MCF 10A (cell line): ENCODE measurements around the gene STRC. TPM values are rescaled to one million over a fixed set of nuclear protein-coding genes. Genes with fewer than 3 reads are reported as not detected.
"Not testable (repeated sequence)": the region's sequence is repeated elsewhere in the genome, so short reads cannot be mapped to it uniquely, and the experiment has no call there.

Experiments used
- Bru-seq: library from RNA; stranded (reverse); fragments of 400-500 nt; gene quantifications from one replicate; lab custom pipeline; 2021; lab: Mats Ljungman, UMichigan
- BruChase-seq, 2 experiments: library from RNA; stranded (reverse); fragments of 400-500 nt; gene quantifications; one replicate each; lab custom pipeline; 2021; lab: Mats Ljungman, UMichigan
- BruUV-seq: library from RNA; stranded (reverse); fragments of 400-500 nt; replicated peaks from 2 replicates; lab custom pipeline; 2021; lab: Mats Ljungman, UMichigan
- CTCF ChIA-PET: fragments of 300-600 bp; sonication (Branson Sonifier 250); formaldehyde crosslinking; extraction: SDS; loops from one replicate; lab custom pipeline; 2021; ENCODE audit warnings: antibody characterized with exemption, inconsistent platforms; lab: Yijun Ruan, JAX
- POLR2A ChIA-PET: fragments of 300-600, 350-650 bp; sonication (Branson Sonifier 250); formaldehyde crosslinking; extraction: SDS; loops from one replicate; lab custom pipeline; 2020; ENCODE audit warnings: antibody characterized with exemption, inconsistent platforms; lab: Yijun Ruan, JAX
- DNase-seq: peaks from one replicate; pipeline ENCODE4 v3.0.0-alpha.2; 2018; ENCODE audit not compliant: unreplicated experiment
- H3K27ac Mint-ChIP-seq: one replicate; pipeline ENCODE4 v1.8.0; 2022; ENCODE audit warnings: mild to moderate bottlenecking, low read depth, mixed read lengths; ENCODE audit not compliant: unreplicated experiment
- H3K27me3 Mint-ChIP-seq: one replicate; pipeline ENCODE4 v1.8.0; 2022; ENCODE audit warnings: mixed read lengths; ENCODE audit not compliant: insufficient read depth, unreplicated experiment
- H3K36me3 Mint-ChIP-seq: one replicate; pipeline ENCODE4 v1.8.0; 2022; ENCODE audit warnings: mild to moderate bottlenecking, moderate library complexity, mixed read lengths; ENCODE audit not compliant: insufficient read depth, unreplicated experiment
- H3K4me1 Mint-ChIP-seq: one replicate; pipeline ENCODE4 v1.8.0; 2022; ENCODE audit warnings: mixed read lengths; ENCODE audit not compliant: insufficient read depth, unreplicated experiment
- H3K4me3 Mint-ChIP-seq: one replicate; pipeline ENCODE4 v1.8.0; 2022; ENCODE audit warnings: mild to moderate bottlenecking, moderate library complexity, mixed read lengths; ENCODE audit not compliant: unreplicated experiment
- H3K9me3 Mint-ChIP-seq: one replicate; pipeline ENCODE4 v1.8.0; 2022; ENCODE audit warnings: mixed read lengths; ENCODE audit not compliant: unreplicated experiment
- intact Hi-C: fragments of 100-400 bp; cut with micrococcal nuclease; formaldehyde crosslinking; loops from 2 replicates; pipeline ENCODE4 v1.14.1; 2022
- long read RNA-seq: library from polyadenylated mRNA; stranded (forward); transcript quantifications from one replicate; pipeline ENCODE4 v2.0.0, GENCODE V29; 2022
- total RNA-seq: library from RNA; stranded (reverse); gene quantifications from 2 replicates; pipeline ENCODE4 v1.2.3, GENCODE V29; 2022

Gene STRC
- total RNA-seq: 0.98 and 1.0 TPM in 2 replicates
- Bru-seq, nascent RNA: percentile 21 among the genes with signal in this experiment
- BruChase-seq, experiment 1, labeled RNA remaining after a 6-hour chase: percentile 48 among the genes with signal in this experiment
- percentile 34 among the genes with signal in this experiment for BruChase-seq, experiment 2, labeled RNA remaining after a 2-hour chase
- long read RNA-seq, partial matches to known transcripts: 1 of 1 reads
- long read RNA-seq, other reads (novel, unspliced or antisense): 0 of 1 reads

DNA sequence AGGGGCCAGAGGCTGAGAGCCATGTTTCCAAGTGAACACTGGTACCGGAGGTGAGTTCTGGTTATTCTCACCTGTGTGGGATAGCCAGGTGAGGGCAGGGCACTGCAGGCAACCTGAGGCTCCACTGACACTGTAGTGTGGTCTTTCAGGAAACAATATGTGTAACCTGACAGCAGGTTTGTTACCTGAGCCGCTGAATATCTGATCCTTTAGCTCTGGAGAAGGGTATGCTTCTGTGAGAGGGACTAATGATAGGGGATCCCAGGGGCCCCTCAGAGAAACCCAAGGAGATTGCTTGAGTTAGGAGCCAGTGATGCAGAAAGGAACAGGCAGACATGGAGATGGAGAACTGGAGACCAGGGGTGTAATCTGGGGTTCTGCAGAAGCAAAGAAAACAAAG lies at the start of gene STRC:
Gene STRC, minus strand, starts transcription at position 101 of the 400 bp plus-strand sequence. Its CDS starts 78 bp downstream, at position 23.
- BruUV-seq, H3K4me3 Mint-ChIP-seq, H3K9me3 Mint-ChIP-seq, DNase-seq, POLR2A ChIA-PET, H3K27ac Mint-ChIP-seq, H3K4me1 Mint-ChIP-seq, CTCF ChIA-PET, H3K36me3 Mint-ChIP-seq, intact Hi-C loops: not testable (repeated sequence)
- H3K27me3 Mint-ChIP-seq: peaks cover 11% of the 10 kb centered on the region

DNA sequence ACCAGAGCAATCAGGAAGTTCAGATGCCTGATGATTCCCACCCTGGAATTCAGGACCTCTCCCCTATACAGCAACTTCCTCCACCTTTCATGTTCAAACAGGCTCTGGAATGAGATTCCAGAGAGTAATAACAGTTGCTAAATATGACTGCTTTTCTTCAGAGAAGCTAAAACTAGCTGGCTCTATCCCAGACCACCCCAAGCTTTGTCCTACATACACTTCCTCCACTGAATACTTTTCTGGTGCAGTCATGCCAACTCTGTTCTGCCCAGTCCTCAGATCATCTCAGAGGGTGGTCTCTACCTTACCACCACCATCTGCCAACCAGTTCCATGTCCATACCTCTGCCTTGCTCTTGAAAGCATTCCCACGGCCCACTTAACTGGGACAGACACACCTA lies 47.6 kb upstream of the STRC start:
- H3K4me3 Mint-ChIP-seq, DNase-seq, BruUV-seq, H3K9me3 Mint-ChIP-seq, H3K4me1 Mint-ChIP-seq, H3K36me3 Mint-ChIP-seq, H3K27me3 Mint-ChIP-seq, intact Hi-C loops, H3K27ac Mint-ChIP-seq, POLR2A ChIA-PET, CTCF ChIA-PET: not testable (repeated sequence)

DNA sequence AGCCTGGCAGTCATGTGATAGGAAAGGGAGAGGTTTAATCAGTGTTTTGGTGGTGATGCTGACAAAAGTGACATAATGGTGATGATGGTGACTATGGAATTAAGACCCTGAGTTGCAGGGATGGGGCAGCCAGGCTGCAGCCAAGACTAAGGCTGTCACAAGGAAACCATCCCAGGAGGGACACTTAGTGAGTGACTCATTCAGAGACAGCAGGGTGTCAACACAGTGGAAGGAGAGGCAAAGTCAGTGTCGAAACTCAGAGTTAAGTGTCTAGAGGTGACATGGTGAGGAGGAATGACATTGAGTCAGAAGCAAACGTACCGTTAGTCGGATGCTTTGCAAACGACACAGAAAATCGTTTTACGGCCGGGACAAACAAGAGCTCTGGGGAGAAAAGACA lies 44.7 kb upstream of the STRC start:
- H3K27me3 Mint-ChIP-seq, POLR2A ChIA-PET, H3K4me3 Mint-ChIP-seq, CTCF ChIA-PET, intact Hi-C loops, H3K27ac Mint-ChIP-seq, BruUV-seq, DNase-seq, H3K36me3 Mint-ChIP-seq, H3K9me3 Mint-ChIP-seq, H3K4me1 Mint-ChIP-seq: not testable (repeated sequence)

DNA sequence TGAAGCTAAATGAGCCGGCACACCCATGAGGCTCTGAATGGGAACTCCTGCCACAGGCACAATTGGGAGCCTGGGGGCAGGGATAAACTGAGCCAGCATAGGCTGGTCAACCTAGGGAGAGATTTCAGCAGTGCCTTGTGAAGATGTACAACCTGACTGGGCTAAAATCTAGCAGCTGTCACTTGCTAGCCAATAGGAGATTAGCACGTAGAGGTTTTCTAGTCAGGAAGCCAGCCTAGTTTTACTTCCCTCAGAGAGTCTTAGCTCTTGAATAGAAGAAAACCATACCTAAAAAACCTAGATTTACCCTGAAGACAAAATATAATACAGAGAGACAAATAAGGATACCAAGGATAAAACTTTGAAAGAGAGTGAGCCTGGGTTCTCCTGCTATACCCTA lies 43.7 kb upstream of the STRC start:
- H3K27me3 Mint-ChIP-seq, H3K36me3 Mint-ChIP-seq, CTCF ChIA-PET, BruUV-seq, DNase-seq, H3K4me3 Mint-ChIP-seq, H3K9me3 Mint-ChIP-seq, H3K27ac Mint-ChIP-seq, H3K4me1 Mint-ChIP-seq, POLR2A ChIA-PET, intact Hi-C loops: not testable (repeated sequence)

- H3K36me3 Mint-ChIP-seq, POLR2A ChIA-PET, H3K27ac Mint-ChIP-seq, CTCF ChIA-PET, H3K27me3 Mint-ChIP-seq, H3K4me3 Mint-ChIP-seq, intact Hi-C loops, H3K9me3 Mint-ChIP-seq, BruUV-seq, DNase-seq, H3K4me1 Mint-ChIP-seq: not testable (repeated sequence)
These were observed 41.1 kb upstream of the STRC start for GRCh38 chr15:43659727-43660126.

DNA sequence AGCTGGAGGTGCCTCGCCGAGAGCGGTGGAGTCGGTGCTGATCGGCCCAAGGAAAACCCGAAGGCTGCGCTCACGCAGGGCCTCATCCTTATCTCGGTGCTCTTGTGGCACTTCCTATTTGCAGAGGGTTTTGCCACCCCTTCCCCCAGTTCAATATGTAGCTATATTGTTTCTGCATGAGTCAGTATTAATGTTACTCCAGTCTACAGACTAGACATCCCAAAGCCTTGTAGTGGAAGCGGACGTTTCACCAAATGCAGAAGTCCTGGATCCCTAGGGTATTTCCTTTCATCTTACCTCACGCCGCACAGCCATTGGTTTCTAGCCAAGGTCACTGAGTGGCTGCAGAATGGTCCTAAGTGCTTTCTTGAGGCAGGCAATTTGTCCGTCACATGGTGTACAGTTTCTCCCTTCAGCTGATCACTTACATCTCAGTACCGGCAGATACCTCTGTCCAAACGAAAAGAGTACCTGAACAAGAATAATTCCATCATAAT lies 30.9 kb upstream of the STRC start:
- CTCF ChIA-PET, intact Hi-C loops, BruUV-seq, H3K27me3 Mint-ChIP-seq, POLR2A ChIA-PET, DNase-seq, H3K27ac Mint-ChIP-seq, H3K4me1 Mint-ChIP-seq, H3K9me3 Mint-ChIP-seq, H3K4me3 Mint-ChIP-seq: not testable (repeated sequence)
- peaks cover 12% of the 10 kb centered on the region for H3K36me3 Mint-ChIP-seq
